GM21786 (cell line): Measurements from ENCODE around the gene LIFR.
"Not testable (repeated sequence)": the region's sequence is repeated elsewhere in the genome, so short reads cannot be mapped to it uniquely, and the experiment has no call there.

Experiments
- ATAC-seq: cut with Tn5 transposase; IDR thresholded peaks from one replicate; pipeline ENCODE4 v1.9.1; 2021; ENCODE audit not compliant: unreplicated experiment

The LIFR gene

DNA sequence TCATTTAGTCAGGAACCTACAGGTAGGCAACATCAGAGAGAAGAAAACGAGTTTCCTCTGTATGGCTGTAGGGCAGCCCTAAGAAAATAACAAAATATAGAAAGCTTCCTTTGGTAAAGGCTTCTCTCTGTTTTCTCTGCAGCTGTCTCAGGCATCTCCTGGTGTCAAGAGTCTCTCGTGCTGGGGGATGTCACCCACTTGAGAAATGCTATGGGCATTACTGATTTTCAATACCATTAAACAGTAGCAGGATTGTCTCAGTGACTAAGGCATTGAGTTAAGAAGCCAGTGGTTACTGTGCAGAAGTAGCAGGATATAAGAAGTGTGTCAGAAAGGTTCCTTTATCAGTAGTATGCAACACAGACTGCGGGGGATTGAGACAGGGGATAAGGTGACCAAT, 32.4 kb downstream of the LIFR start:
- no peak for ATAC-seq

DNA sequence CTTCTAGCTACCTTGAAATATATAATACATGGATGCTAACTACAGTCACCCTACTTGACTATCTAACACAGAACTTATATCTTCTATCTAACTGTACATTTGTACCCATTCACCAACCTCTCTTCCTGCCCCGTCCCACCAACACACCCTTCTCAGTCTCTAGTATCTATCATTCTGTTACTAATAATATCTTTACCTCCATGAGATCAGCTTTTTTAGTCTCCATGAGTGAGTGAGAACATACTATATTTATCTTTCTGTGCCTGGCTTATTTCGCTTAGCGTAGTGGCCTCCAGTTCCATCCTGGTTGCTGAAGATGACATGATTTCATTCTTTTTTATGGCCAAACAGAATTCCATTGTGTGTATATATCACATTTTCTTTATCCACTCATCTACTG, 37.0 kb downstream of the LIFR start:
- ATAC-seq: no peak

GRCh38 chr5:38518341-38518740, 38.1 kb downstream of the LIFR start:
- no peak for ATAC-seq

GRCh38 chr5:38516649-38517048, 39.8 kb downstream of the LIFR start:
- ATAC-seq: not testable (repeated sequence)

GRCh38 chr5:38515646-38516045, 40.8 kb downstream of the LIFR start:
- ATAC-seq: no peak

DNA sequence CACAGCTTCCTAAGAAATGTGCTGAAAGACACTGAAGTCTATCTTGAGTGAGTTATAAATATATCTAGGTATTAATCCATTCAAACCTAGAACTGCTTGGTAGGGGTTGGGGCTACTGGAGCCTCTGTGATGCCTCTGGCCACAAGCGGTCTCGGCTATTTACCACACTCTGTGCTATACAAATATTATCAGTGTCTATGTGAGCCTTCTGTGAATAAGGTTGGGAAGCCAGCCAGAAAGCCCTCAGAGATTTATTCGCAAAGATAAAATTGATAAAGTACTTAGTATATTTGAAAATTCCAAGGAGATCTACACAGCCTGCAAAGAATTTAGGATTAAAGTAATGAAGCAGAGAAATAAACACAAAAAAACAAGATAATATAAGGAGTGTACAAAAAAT, 41.4 kb downstream of the LIFR start:
- no peak for ATAC-seq

GRCh38 chr5:38509185-38509584, 47.3 kb downstream of the LIFR start:
- no peak for ATAC-seq

DNA sequence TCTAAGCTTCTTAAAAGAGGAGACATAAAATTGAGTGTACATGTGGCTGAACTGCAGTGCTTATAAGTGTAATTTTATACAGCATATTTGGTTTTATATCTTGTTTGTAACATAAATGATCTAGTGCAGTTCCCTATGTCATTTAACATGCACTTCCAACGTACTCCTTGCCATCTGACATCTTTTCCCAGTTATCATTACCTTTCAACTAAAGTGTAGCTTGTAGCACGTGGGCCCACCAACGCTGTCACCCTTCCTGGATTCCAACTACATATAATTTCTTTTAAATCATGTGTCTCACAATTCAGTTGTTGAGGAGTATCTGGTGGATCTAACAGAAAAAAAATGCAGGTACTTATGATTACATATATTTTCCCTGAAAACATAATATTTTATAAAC, 50.1 kb downstream of the LIFR start:
- no peak for ATAC-seq

DNA sequence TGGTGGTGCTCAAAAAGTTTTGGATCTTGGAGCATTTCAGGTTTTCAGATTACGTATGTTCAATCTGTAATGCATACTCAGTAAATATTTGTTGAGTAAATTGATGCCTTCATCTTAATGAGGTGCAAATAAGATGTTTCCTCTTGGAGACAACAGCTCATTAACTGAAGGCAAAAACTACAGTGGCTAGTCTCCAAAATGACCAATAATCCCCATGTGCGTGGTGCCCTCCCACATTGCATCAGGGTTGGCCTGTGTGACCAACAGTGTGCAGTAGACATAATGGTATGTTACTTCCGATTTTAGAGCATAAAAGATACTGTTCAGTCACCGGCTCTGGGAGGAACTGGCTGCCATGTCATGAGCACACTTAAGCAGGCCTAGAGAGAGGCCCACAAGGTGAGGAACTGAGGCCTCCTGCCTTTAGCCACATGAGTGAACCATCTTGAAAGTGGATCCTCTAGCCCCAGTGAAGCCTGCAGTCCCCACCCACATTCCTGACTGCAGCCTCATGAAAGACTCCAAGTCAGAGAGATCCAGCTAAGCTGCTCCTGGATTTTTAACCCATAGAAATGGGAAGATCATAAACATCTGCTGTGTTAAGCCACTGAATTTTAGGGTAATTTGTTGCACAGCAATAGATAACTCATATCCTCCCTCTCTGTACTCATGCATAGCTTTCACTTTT, 55.7 kb downstream of the LIFR start:
- ATAC-seq: no peak

DNA sequence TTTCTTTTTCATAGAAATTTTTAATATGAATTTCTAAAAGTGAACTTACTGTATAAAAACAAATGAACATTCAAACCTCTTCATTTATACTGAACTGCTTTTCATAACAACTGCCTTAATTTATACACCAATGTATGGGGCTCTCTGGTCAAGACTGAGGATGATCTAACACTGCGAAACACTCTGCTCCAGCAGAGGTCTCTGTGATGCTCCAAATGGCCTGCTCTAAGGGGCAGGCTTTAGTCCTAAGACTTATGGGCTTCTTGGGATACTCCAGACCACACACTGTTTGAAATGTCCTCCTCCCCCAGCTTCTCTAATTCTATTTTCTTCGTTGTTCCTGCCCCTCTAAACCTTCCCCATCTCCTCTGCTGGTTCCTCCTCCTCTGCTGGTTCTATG, 58.5 kb downstream of the LIFR start:
- ATAC-seq: no peak

DNA sequence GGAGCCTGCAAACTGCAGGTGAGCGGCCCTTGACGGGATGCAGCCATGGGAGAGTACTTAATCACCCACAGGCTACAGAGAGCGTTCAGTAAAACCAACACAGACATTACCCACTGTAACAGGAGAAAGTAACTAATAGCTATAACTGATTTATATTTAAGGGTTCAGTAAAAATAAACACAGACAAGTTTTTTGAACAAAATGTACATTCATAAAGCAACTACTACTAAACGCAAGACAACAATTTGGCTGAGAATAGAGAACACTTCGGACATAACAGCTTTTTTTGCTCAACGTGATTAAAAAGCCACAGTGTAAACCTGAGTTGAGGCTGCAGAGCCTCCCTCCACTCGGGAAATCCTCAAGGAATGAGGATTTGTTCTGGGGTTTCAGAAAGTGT, 61.7 kb downstream of the LIFR start:
- ATAC-seq: no peak

GRCh38 chr5:38494175-38494574, 62.3 kb downstream of the LIFR start:
- ATAC-seq: no peak

DNA sequence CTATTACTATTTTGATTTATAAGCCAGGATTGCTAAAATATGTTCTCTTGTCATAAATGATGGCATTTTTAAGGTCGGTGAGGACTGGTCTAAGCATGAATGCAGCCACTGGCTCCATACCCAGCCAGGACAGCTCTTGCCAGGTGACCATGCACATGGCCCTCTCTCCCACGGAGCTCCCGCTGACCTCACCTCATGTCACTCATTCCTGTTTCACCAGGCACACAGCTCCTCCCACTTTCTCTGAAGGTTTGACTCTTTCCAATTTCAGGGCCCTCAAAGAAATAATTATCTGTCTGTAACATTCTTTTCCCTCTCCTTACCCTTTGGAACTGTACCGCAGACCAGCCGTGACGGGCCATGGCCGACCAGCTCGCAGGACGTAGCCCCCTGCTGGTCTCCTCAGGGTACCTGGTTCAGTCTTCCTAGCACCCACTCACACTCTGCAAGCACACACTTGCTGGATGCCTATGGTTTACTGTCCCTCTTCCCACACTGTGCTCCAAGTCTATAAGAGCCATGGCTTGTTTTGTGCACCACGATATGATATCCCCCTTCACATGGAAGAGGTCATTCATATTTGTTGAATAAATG, 72.5 kb downstream of the LIFR start:
- no peak for ATAC-seq

- ATAC-seq: no peak
Observed at GRCh38 chr5:38479315-38479904, 77.0 kb downstream of the LIFR start.

DNA sequence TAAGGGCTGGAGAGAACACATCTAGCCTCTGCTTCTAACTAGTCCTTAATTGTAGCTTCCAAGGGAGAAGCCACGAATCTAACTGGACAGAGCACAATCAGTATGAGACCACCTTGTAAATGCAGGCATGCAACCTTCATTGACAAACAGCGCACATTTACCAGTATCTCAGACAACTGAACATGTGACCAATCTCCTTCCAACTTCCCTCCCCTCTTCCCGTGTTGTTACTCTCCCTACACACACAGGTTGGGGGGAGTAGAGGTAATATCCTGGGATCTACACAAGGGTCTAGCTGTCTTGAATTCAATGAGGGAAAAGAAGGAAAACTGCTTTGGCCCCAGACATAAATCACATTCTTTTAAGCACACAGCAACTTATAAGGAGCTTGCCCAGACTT, 77.6 kb downstream of the LIFR start:
- no peak for ATAC-seq

DNA sequence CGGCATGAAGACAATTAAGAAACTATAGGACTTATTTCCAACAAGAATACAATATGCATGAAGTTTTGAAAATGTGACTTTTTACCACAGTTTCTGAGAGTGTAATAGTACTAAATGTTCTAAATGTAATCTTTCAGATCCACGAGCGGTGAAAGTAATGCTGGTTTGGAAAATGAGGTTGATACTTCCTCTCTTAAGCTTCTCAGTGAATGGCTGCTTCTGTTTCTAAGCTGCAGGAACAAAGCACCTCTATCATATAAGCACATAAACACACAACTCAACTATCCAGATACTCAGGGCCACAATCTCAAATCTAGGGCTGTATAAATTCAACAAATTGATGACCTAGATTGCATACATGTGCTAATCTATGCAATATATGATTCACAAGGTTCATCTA, 78.3 kb downstream of the LIFR start:
- no peak for ATAC-seq

- no peak for ATAC-seq
Observed at GRCh38 chr5:38473008-38473407, 83.4 kb downstream of the LIFR start.

- ATAC-seq: no peak
Observed at GRCh38 chr5:38472541-38472940, 83.9 kb downstream of the LIFR start.

- ATAC-seq: no peak
Observed at GRCh38 chr5:38471709-38472108, 84.7 kb downstream of the LIFR start.

- ATAC-seq: no peak
Observed at GRCh38 chr5:38469707-38470267, 86.7 kb downstream of the LIFR start.

DNA sequence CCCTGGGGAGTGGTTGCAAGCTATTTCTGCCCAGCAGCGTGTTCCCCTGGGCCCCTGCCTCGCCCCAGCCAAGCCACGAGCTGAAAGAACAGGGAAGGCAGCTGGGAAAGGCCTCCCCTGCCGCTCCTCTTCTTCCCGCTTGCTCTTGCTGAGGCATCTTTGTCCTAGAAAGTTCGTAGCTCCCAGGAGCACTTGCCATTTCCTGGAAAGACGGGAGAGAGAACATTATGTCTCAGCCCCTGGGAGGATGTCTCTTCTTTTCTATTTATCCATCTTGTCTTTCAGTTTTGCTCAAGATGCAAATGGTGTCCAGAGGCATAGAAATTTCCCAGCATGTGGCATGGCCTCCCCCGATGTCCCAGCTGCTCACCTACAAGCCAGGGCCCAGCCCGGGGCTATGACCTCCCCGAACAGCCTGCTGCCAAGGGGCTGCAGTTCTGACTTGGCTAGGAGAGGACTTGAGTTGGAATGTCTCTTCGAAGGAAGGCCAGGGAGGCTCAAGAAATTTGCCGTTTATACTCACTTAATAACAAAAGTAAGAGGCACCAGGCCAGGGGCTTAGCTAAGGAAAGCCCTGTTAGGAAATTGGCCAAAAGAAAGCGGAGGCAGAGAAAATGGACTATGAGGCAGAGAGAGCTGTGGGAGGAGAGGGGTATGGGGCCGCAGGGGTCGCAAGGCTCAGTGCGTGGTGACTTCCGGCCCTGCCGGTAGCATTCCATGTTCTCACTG, 87.3 kb downstream of the LIFR start:
- ATAC-seq: no peak

DNA sequence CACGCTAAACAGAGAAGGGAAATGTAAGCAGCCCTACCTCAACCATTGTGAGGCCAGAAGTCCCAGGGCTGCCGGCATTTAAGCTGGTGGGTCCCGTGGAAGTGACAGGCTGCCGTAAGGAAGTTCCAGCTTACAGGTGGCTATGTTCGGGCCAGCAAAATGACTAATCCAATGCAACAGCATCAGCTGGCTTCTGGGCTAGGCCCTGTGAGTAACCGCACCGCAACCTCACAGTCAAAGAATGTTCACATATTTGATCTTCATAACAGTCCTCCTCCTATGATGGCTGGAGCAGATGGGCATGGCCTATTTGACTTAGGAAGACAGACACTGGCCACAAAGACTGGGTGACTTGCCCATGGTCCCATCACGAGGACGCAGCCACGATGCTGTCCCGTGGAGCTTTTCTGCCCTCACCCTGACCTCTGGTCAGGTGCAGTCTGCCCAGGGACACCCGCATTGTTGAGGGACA, 88.2 kb downstream of the LIFR start:
- ATAC-seq: no peak
